ENCODE measurements around the gene GBA3.

The GBA3 gene

GRCh38 chr4:22695029-22695428, 2.3 kb downstream of the GBA3 start:
- no peak for DNase-seq (ENCODE audit: low read depth in 3 of 3)

GRCh38 chr4:22695917-22696316, 3.2 kb downstream of the GBA3 start:
- no peak for DNase-seq (ENCODE audit: low read depth in 3 of 3)

DNA sequence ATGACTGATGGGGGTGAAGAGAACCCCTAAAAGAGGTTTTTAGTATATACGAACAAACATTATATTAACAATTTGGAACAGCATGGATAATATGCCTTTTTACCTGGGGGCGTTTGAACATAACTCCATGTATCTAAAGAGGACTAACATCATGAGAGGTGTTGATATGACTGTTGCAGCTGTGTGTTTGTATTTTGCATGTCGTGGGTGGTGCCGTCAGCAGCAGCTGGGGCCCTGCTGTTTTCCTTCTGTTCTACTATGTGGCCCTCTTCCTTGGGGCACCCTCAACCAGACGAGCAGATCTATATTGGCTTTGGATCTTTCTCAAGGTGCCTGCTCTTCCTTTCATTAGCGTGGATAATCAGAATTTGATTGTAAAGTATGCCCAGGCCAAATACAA, 11.2 kb downstream of the GBA3 start:
- no peak for DNase-seq (ENCODE audit: low read depth in 3 of 3)

DNA sequence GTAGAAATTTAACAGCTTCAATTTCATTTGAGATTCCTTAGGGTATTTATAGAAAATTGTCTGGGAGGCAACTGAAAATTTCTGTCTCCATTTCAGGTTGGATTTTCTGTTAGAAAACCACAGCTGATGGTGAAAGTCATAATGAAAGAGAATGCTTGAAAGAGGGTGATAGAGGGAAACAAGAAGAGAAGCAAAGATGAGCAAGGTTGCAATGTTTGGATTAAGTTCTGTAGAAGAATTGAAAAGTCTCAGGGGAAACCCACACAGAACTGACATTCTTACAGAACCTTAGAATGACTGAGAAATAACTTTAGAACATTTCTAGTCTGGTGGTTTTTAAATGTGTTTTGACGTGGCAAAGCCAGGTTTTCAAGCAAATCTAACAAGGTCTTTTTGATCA, 14.7 kb downstream of the GBA3 start:
- no peak for DNase-seq (ENCODE audit: low read depth in 3 of 3)

GRCh38 chr4:22708961-22709360, 16.2 kb downstream of the GBA3 start:
- DNase-seq (ENCODE audit: low read depth in 3 of 3), result no peak

DNA sequence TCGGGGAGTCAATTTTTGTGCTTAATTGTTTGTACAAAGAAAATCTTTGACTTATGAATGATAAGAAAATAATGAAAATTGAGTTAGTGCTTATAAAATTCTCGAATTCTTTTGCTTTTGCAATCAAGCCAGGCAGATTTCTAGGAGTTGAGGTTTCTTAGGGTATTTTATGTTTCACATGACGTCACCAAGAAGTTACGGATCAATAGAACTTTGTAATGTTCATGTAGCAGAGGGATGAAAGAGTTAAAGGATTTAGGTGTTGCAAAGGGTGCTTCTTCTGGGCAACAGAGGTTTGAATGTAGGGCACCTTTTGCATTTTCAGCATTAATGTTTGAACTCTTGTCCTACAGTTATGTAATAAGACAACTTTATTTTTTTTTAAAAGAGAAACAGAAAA, 19.4 kb downstream of the GBA3 start:
- DNase-seq (ENCODE audit: low read depth in 3 of 3), result no peak

DNA sequence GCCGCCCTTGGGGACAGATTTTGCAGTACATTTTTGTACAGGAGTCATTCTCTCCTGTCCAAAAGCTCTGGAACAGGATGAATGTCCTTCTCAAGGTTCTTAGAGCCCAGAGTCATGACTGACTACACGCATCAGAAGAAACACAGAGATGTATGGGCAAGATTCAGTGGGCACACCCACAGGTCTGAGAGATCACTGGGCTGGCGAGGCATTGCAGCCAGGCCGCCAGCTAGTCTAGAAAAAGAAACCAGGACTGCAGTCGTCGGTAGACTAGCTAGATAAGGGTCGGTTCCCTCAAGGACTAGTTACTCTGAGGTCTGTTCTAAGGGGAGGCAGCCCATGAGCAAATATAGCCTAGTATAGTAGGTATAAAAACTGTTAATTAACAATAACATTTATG, 19.8 kb downstream of the GBA3 start:
- DNase-seq (ENCODE audit: low read depth in 3 of 3), result no peak

GRCh38 chr4:22713841-22714240, 21.1 kb downstream of the GBA3 start:
- DNase-seq (ENCODE audit: low read depth in 3 of 3), result no peak

DNA sequence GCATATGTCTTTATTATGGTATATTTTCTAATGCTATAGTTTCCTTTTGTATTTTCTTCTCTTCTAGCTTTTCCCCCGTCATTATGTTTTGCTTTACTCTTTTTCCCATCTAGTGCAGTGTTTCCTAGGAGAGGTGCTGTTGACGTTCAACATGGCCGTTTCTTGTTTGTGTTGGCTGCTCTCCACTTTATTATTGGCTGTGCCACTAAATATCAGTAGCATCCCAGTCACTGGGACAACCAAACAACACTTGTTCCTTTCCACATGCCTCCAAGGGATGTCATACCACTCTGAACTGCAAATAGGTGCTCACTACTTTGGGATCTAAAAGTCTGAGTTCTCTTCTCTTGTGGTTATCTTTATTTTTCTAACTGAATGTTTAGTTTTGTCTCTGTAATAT, 26.5 kb downstream of the GBA3 start:
- DNase-seq (ENCODE audit: low read depth in 3 of 3), result no peak

- no peak for DNase-seq (ENCODE audit: low read depth in 3 of 3)
These were observed 27.4 kb downstream of the GBA3 start for GRCh38 chr4:22720091-22720490.

DNA sequence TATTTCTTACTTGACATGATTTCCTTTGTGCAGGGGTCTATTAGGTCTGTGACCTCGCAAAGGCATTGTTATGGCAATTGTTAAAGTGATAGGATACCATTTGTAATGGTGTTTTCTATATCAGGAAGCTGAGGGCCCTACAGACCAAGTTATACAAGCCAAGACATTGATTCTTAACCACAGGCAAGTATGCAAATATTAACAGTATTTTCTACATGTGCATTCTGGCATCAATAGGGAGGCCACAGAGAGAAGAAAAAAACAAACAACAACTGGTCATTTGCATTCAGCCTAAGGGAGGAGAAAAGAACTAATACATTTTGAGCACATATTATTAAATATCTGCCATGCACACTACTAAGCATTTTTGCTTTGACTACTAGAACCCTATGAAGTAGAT, 28.5 kb downstream of the GBA3 start:
- DNase-seq (ENCODE audit: low read depth in 3 of 3), result no peak

DNA sequence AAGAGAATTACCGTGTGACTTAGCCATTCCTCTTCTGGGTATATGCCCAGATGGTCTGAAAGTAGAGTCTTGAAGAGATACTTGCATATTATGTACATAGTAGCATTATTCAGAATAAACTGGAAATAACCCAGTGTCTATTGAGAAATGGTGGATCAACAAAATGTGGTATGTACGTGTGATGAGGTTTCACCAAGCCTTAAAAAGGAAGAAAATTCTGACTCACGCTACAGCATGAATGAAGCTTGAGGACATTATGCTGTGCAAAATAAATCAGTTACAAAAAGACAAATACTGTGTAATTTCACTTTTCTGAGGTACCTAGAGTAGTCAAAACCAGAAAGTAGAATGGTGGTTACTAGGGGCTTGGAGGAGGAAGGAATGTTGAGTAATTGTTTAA, 37.3 kb downstream of the GBA3 start:
- no peak for DNase-seq (ENCODE audit: low read depth in 3 of 3)

- DNase-seq (ENCODE audit: low read depth in 3 of 3), result no peak
These were observed 41.1 kb downstream of the GBA3 start for GRCh38 chr4:22733816-22734215.

DNA sequence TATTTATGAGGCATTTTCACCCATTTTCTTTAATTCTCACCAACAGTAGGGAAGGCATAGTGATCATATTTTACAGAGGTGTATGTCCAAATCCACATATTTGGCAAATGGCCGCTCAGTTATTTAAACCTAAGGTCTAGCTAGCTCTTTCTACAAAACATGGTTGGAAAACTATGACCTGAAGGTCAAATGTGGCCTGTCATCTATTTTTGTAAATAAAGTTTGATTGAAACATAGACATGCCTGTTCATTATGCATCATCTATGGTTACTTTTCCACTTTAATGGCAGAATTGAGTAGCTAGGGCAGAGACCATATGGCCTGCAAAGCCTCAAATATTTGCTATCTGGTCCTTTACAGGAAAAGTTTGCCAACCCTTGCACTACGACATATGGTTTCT, 44.2 kb downstream of the GBA3 start:
- DNase-seq (ENCODE audit: low read depth in 3 of 3), result no peak

DNA sequence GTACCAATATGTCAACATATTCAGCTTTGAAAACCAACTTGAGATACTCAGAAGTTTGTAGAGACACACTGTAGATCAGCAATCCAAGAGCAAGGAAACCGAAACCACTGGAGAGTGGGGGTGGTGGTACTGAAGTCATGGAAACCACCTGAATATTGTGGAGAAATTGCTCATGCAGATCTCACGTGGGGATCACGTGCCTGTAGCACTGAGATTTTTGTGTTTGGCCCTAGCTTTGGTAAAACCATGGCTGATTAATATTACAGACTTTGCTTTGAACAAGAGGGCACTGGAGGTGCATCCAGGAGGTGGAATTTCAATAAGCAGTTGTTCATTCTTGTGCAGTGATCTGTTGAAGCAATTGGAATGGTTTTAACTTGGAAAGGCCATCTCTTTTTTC, 47.2 kb downstream of the GBA3 start:
- DNase-seq (ENCODE audit: low read depth in 3 of 3), result no peak

DNA sequence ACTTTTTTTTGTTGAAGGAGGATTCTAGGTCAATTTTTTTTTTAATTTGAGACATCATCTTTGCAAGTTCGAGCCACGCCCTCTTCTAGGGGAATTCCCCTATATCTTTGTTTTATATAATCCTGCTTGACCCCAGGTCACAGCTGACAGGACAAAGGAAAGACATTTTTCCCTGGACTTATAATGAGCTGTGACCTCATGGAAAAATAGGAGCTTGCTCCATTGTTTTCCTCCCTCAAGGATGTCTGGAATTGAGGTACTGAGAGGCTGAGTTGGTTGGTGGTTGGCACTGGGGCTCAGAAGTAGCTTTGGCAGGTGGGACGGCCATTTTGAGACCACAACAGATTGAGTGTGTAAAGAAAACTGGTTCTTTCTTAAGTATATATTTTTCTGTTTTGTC, 49.0 kb downstream of the GBA3 start:
- DNase-seq (ENCODE audit: low read depth in 3 of 3), result no peak

GRCh38 chr4:22743290-22743689, 50.6 kb downstream of the GBA3 start:
- DNase-seq (ENCODE audit: low read depth in 3 of 3), result no peak

DNA sequence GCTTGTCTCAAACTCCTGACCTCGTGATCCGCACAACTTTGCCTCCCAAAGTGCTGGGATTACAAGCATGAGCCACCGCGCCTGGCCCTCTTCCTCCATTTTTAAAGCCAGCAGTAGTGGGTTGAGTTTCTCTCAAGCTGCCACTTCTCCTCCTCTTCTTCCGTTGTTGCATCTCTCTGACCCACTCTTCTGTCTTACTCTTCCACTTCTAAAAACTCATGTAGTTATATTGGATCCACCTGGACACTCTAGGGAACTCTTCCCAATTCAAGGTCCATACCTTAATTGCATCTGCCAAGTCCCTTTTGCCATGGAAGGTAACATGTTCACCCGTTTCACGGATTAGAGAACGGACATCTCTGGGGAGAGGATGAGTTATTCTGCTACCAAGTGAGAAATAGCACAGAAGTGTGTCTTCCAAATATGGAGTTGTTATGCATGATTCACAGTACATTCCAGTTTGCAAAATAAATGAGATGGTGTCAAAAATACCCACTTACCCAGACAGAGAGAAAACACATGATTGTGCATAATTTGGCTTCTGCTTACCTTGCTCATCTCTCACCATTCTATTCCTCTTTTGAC, 51.8 kb downstream of the GBA3 start:
- DNase-seq (ENCODE audit: low read depth in 3 of 3), result no peak

GRCh38 chr4:22745234-22745633, 52.5 kb downstream of the GBA3 start:
- DNase-seq (ENCODE audit: low read depth in 3 of 3), result no peak

- no peak for DNase-seq (ENCODE audit: low read depth in 3 of 3)
These were observed 61.4 kb downstream of the GBA3 start for GRCh38 chr4:22754116-22754515.

DNA sequence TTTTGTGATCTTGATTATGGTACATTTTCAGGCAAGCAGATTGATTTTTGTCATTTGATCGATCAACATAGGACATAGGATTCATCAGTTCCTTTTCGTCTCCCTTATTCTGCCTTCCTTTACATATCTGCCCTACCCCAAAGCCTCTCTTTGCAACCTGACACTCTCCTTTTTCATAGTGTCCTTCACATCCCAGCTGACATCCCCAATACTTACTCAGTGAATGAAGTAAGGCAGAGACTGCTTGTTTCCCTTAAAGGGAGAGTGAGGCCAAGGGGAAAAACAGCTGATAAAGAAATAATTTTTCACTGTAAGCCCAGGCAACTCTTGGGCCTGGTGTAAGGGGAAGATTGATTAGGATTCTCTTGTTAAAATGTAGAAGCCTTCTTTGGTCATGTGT, 69.8 kb downstream of the GBA3 start:
- no peak for DNase-seq (ENCODE audit: low read depth in 3 of 3)

- DNase-seq (ENCODE audit: low read depth in 3 of 3), result no peak
These were observed 71.4 kb downstream of the GBA3 start for GRCh38 chr4:22764183-22764582.

GRCh38 chr4:22766068-22766467, 73.3 kb downstream of the GBA3 start:
- DNase-seq (ENCODE audit: low read depth in 3 of 3), result no peak

GRCh38 chr4:22778547-22779163, 85.9 kb downstream of the GBA3 start:
- no peak for DNase-seq (ENCODE audit: low read depth in 3 of 3)
